GM13977 (cell line): ENCODE results near the gene LELP1.
"Not testable (repeated sequence)": the region's sequence is repeated elsewhere in the genome, so short reads cannot be mapped to it uniquely, and the experiment has no call there.

Source experiments
- DNase-seq: peaks from one replicate; pipeline ENCODE4 v3.0.0; 2012; ENCODE audit warnings: low spot score
- in situ Hi-C: fragments of 300-500 bp; cut with MboI; formaldehyde crosslinking; loops from one replicate; pipeline ENCODE4 v1.12.0; 2022; ENCODE audit warnings: low sequenced_read_pairs, low pct_unique_long_range_greater_than_20kb, mixed read lengths, inconsistent platforms; ENCODE audit not compliant: unreplicated experiment
- TF ChIP-seq, protein P1 (sequence below): IDR thresholded peaks from 2 replicates; pipeline ENCODE4 v1.5.1; 2012; ENCODE audit warnings: mild to moderate bottlenecking, control low read depth; ENCODE audit not compliant: insufficient read depth; ENCODE audit errors: extremely low read depth, missing control alignments

LELP1 gene

DNA sequence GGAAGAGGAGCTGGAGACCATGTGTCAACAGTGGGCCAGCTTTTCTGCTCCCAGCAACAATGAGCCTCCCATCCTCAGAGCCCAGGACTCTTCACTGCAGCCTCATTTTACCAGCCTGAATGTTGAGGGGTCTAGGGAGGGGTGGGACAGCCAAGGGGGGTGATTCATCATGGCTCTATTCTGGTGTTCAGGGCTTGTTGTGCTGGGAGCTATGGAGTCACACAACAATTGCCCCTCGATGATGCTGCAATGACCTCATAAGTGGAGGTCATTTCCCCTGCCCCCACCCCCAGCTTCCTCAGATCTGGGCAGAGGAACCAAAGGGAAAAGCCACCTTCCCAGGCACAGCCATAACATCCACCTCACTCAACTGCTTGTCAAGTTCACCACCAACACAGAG lies at the start of gene LELP1:
LELP1 (plus strand) TSS at position 301 of the 400 bp plus-strand sequence. CDS start 1,278 bp downstream, outside the sequence.
- in situ Hi-C loops = no loop called here
- TF ChIP-seq, protein P1, sequence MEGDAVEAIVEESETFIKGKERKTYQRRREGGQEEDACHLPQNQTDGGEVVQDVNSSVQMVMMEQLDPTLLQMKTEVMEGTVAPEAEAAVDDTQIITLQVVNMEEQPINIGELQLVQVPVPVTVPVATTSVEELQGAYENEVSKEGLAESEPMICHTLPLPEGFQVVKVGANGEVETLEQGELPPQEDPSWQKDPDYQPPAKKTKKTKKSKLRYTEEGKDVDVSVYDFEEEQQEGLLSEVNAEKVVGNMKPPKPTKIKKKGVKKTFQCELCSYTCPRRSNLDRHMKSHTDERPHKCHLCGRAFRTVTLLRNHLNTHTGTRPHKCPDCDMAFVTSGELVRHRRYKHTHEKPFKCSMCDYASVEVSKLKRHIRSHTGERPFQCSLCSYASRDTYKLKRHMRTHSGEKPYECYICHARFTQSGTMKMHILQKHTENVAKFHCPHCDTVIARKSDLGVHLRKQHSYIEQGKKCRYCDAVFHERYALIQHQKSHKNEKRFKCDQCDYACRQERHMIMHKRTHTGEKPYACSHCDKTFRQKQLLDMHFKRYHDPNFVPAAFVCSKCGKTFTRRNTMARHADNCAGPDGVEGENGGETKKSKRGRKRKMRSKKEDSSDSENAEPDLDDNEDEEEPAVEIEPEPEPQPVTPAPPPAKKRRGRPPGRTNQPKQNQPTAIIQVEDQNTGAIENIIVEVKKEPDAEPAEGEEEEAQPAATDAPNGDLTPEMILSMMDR = no peak
- no peak for DNase-seq

DNA sequence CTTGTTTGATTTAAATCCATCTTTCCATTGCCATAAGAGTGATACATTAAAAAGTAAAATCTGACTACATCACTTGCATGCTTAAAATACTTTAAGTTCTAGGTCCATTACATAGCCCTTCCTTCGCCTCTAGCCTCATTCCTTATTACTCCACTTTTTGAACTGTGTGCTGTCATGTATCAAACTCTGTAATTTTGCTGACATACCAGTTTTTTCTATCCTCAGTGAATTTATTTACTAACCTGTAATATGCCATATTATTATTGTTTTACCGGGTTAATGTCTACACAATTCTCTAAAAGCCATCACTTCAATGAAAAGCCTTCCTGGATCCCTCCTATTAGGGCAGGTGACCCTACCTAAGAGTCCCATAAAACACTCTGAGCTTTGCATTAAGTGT lies 47.7 kb upstream of the LELP1 start:
- no peak for DNase-seq
- TF ChIP-seq, protein P1 = no peak
- in situ Hi-C loops = no loop called here

DNA sequence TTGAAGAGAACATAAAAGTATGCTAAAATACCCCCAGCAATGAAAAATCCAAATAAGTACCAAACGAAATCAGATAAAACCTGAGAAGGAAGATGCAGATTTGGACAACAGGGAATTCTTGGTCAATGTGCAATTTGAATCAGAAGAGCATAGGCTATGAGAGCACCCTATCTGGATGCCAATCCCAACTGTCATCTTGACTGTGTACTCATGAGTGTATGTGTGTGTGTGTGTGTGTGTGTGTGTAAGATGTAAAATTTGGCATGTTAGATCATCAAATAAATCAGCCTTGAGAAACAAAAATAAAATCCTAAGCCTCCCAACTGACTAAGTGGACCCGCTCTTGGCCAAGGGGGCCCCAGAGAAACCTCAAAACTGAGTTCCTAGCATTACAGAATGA lies 34.5 kb upstream of the LELP1 start:
- no peak for DNase-seq
- in situ Hi-C loops = no loop called here
- TF ChIP-seq, protein P1 = no peak

DNA sequence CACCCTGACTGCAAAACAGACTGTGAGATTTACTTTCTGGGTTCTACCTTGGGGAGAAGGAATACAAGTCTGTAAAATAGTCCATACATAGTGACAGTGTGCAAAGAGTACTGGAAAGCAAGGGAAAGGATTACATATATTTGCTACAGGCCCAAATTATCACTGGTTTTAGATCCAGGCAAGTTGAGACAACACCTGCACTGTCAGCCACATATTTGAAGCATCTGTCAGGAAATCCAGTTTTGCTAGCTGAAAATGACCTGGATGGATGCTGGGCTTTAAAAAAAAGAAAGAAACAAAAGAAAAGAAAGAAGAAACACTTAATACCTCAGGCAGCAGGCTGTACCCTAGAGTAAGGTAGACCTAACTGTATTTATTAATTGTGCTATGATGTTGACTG lies 28.6 kb upstream of the LELP1 start:
- DNase-seq = no peak
- in situ Hi-C loops = no loop called here
- TF ChIP-seq, protein P1 = no peak

DNA sequence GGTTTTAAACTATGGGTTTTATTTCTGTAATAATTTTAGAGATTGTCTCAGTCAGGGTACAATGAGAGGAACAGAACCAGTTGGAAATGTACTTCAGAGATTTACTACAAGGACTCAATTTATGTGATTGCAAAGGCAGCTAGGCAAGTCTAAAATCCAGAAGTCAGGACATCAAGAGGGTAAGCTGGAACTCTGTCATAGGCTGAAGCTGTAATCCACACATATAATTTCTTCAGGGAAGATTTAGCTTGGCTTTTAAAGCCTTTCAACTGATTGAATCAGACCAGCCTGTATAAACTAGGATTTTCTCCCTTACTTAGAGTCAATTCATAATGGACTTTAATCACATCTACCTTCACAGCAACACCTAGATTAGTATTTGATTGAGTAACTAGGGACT lies 24.3 kb upstream of the LELP1 start:
- in situ Hi-C loops = no loop called here
- no peak for DNase-seq
- TF ChIP-seq, protein P1 = no peak

DNA sequence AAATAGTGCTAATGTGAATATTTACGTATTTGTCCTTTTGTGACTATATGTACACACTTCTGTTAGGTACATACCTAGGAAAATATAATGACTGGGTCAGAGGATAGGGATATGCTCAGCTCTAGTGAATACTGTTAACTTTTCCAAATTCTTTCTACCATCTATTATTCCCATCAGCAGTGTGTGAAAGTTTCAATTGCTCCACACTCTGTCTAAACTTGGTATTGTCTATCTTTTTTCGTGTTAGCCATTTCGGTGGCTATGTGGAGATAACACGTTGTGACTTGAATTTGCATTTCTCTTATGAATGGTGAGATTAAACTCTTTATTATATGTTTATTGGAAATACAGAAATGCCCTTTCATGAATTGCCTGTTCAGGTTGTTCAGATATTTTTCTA lies 22.7 kb upstream of the LELP1 start:
- no peak for DNase-seq
- in situ Hi-C loops = no loop called here
- TF ChIP-seq, protein P1 = no peak

DNA sequence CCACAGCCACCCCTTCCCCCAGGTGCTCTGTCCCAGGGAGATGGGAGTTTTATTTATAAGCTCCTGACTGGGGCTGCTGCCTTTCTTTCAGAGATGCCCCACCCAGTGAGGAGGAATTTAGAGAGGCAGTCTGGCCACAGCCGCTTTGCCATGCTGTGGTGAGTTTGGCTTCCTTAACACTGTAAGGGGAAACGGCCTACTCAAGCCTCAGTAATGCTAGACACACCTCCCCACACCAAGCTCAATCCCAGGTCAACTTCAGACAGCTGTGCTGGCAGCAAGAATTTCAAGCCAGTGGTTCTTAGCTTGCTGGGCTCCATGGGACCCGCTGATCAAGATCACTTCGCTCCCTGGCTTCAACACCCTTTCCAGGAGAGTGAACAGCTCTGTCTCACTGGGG lies 14.9 kb upstream of the LELP1 start:
- in situ Hi-C loops, DNase-seq: not testable (repeated sequence)
